Activated CD8-positive, alpha-beta T cell treated with anti-CD3 and anti-CD28 coated beads for 36 hours (primary cell): ENCODE results near the gene COL24A1. TPM values are rescaled to one million over a fixed set of nuclear protein-coding genes. Genes with fewer than 3 reads are reported as not detected.

ENCODE experiments used
- ATAC-seq: fragments of 200-7000 bp; cut with Tn5 transposase; one replicate; pipeline ENCODE4 v1.10.0; 2021; ENCODE audit warnings: mild to moderate bottlenecking, moderate library complexity
- CTCF ChIA-PET: fragments of 350-600 bp; sonication (Branson Sonifier 250); formaldehyde crosslinking; loops from one replicate; lab custom pipeline; 2021; ENCODE audit warnings: antibody characterized with exemption; lab: Charles Lee
- POLR2A ChIA-PET: fragments of 350-600 bp; sonication (Branson Sonifier 250); formaldehyde crosslinking; loops from one replicate; lab custom pipeline; 2021; ENCODE audit warnings: antibody characterized with exemption; lab: Charles Lee
- DNase-seq: peaks from one replicate; pipeline ENCODE4 v3.0.0-alpha.2; 2020
- H3K27ac Mint-ChIP-seq: one replicate; pipeline ENCODE4 v1.8.0; 2021; ENCODE audit warnings: mild to moderate bottlenecking, mixed read lengths
- H3K27me3 Mint-ChIP-seq: one replicate; pipeline ENCODE4 v1.8.0; 2021; ENCODE audit warnings: mixed read lengths
- H3K36me3 Mint-ChIP-seq: one replicate; pipeline ENCODE4 v1.8.0; 2021; ENCODE audit warnings: low read depth, mixed read lengths
- H3K4me1 Mint-ChIP-seq: one replicate; pipeline ENCODE4 v1.8.0; 2021; ENCODE audit warnings: low read depth, mixed read lengths
- H3K4me3 Mint-ChIP-seq: one replicate; pipeline ENCODE4 v1.8.0; 2021; ENCODE audit warnings: mild to moderate bottlenecking, moderate library complexity, mixed read lengths
- H3K9me3 Mint-ChIP-seq: one replicate; pipeline ENCODE4 v1.8.0; 2021; ENCODE audit warnings: mixed read lengths
- CTCF ChIP-seq: fragments of 200-600 bp; IDR thresholded peaks from one replicate; pipeline ENCODE4 v1.8.0; 2022; ENCODE audit warnings: antibody characterized with exemption, mild to moderate bottlenecking
- intact Hi-C: fragments of 100-400 bp; cut with micrococcal nuclease; formaldehyde crosslinking; loops from one replicate; pipeline ENCODE4 v1.10.0; 2022
- total RNA-seq, 2 experiments: library from RNA; stranded (reverse); gene quantifications; one replicate each; pipeline ENCODE4 v1.2.3, GENCODE V29; 2021

The COL24A1 gene
- total RNA-seq, 2 experiments from 2014 or later, result not detected

- H3K4me3 Mint-ChIP-seq, result no peak overlapping the region
- ChIA-PET POLR2A (no interaction called here), CTCF (no interaction called here)
- H3K36me3 Mint-ChIP-seq, result no peaks in the 10 kb centered on the region
- no peak for TF ChIP-seq CTCF
- DNase-seq (no peak), ATAC-seq (no peak)
- no peaks in the 10 kb centered on the region for H3K4me1 Mint-ChIP-seq
- H3K27me3 Mint-ChIP-seq, result no peaks in the 10 kb centered on the region
- no peaks in the 10 kb centered on the region for H3K9me3 Mint-ChIP-seq
- H3K27ac Mint-ChIP-seq, result no peak overlapping the region
- intact Hi-C loops, result no loop called here
These were observed 40.8 kb upstream of the COL24A1 start for GRCh38 chr1:86197206-86197855.

GRCh38 chr1:86195281-86195680 is 38.7 kb upstream of the COL24A1 start:
- ChIA-PET POLR2A (no interaction called here), CTCF (no interaction called here)
- no peak for DNase-seq
- TF ChIP-seq CTCF, result no peak
- no peak for ATAC-seq
- Mint-ChIP-seq H3K36me3 (no peaks in the 10 kb centered on the region), H3K4me1 (no peaks in the 10 kb centered on the region), H3K9me3 (no peaks in the 10 kb centered on the region), H3K27ac (no peak overlapping the region), H3K27me3 (no peaks in the 10 kb centered on the region), H3K4me3 (no peak overlapping the region)
- intact Hi-C loops, result no loop called here

GRCh38 chr1:86194491-86195034 is 38.0 kb upstream of the COL24A1 start:
- no peak for TF ChIP-seq CTCF
- Mint-ChIP-seq H3K27me3 (no peaks in the 10 kb centered on the region), H3K4me1 (no peaks in the 10 kb centered on the region), H3K36me3 (no peaks in the 10 kb centered on the region), H3K4me3 (no peak overlapping the region), H3K27ac (no peak overlapping the region), H3K9me3 (no peaks in the 10 kb centered on the region)
- ChIA-PET CTCF (no interaction called here), POLR2A (interaction anchor here (0.7 kb wide), 1 partner anchor 16 kb away, joined by 4 read pairs; no protein-coding TSS in a partner anchor)
- no peak for DNase-seq
- intact Hi-C loops, result no loop called here
- ATAC-seq, result no peak

- H3K27ac Mint-ChIP-seq, result no peak overlapping the region
- TF ChIP-seq CTCF, result no peak
- H3K9me3 Mint-ChIP-seq, result no peaks in the 10 kb centered on the region
- H3K36me3 Mint-ChIP-seq, result no peaks in the 10 kb centered on the region
- H3K4me1 Mint-ChIP-seq, result no peaks in the 10 kb centered on the region
- DNase-seq, result no peak
- ChIA-PET CTCF (no interaction called here), POLR2A (no interaction called here)
- intact Hi-C loops, result no loop called here
- no peak for ATAC-seq
- no peak overlapping the region for H3K4me3 Mint-ChIP-seq
- H3K27me3 Mint-ChIP-seq, result no peaks in the 10 kb centered on the region
These were observed 35.8 kb upstream of the COL24A1 start for GRCh38 chr1:86192417-86192816.

GRCh38 chr1:86191958-86192357 is 35.4 kb upstream of the COL24A1 start:
- no peak for TF ChIP-seq CTCF
- no peaks in the 10 kb centered on the region for H3K9me3 Mint-ChIP-seq
- H3K36me3 Mint-ChIP-seq, result no peaks in the 10 kb centered on the region
- no peak for ATAC-seq
- no peak overlapping the region for H3K27ac Mint-ChIP-seq
- H3K27me3 Mint-ChIP-seq, result no peaks in the 10 kb centered on the region
- intact Hi-C loops, result no loop called here
- H3K4me1 Mint-ChIP-seq, result no peaks in the 10 kb centered on the region
- CTCF ChIA-PET, result no interaction called here
- POLR2A ChIA-PET, result no interaction called here
- no peak overlapping the region for H3K4me3 Mint-ChIP-seq
- DNase-seq, result no peak
